Activated effector memory CD4-positive, alpha-beta T cell treated with Interleukin-2 at 50 U/mL for 16 hours (primary cell): ENCODE results near the gene ISCA1.
"Not testable (repeated sequence)": the region's sequence is repeated elsewhere in the genome, so short reads cannot be mapped to it uniquely, and the experiment has no call there.

ENCODE experiments used
- DNase-seq: peaks from one replicate; pipeline ENCODE4 v3.0.0-alpha.2; 2020

The ISCA1 gene

GRCh38 chr9:86282077-86282978 is at the start of gene ISCA1:
Gene ISCA1, minus strand, starts transcription at chr9:86282538. Its CDS starts 80 bp downstream, at chr9:86282458.
- peak; percentile 94 for DNase-seq

GRCh38 chr9:86330186-86330585 is 47.8 kb upstream of the ISCA1 start:
- DNase-seq = no peak

- DNase-seq = no peak
Measured at GRCh38 chr9:86329649-86330048, 47.3 kb upstream of the ISCA1 start.

- DNase-seq = no peak
Measured at GRCh38 chr9:86328156-86328555, 45.8 kb upstream of the ISCA1 start.

GRCh38 chr9:86326536-86326935 is 44.2 kb upstream of the ISCA1 start:
- DNase-seq = no peak

- DNase-seq = no peak
Measured at GRCh38 chr9:86324901-86325300, 42.6 kb upstream of the ISCA1 start.

- DNase-seq = no peak
Measured at GRCh38 chr9:86324308-86324707, 42.0 kb upstream of the ISCA1 start.

- DNase-seq = no peak
Measured at GRCh38 chr9:86322973-86323644, 40.8 kb upstream of the ISCA1 start.

- DNase-seq = no peak
Measured at GRCh38 chr9:86321373-86321772, 39.0 kb upstream of the ISCA1 start.

- no peak for DNase-seq
Measured at GRCh38 chr9:86318187-86318586, 35.8 kb upstream of the ISCA1 start.

- DNase-seq = no peak
Measured at GRCh38 chr9:86315078-86315477, 32.7 kb upstream of the ISCA1 start.

- DNase-seq = not testable (repeated sequence)
Measured at GRCh38 chr9:86312959-86313358, 30.6 kb upstream of the ISCA1 start.

- DNase-seq = no peak
Measured at GRCh38 chr9:86308687-86309086, 26.3 kb upstream of the ISCA1 start.

GRCh38 chr9:86304236-86304730 is 21.9 kb upstream of the ISCA1 start:
- DNase-seq = no peak

GRCh38 chr9:86303316-86303975 is 21.1 kb upstream of the ISCA1 start:
- no peak for DNase-seq

- DNase-seq = no peak
Measured at GRCh38 chr9:86301686-86302085, 19.3 kb upstream of the ISCA1 start.

GRCh38 chr9:86300701-86301100 is 18.4 kb upstream of the ISCA1 start:
- DNase-seq = no peak

GRCh38 chr9:86298873-86299272 is 16.5 kb upstream of the ISCA1 start:
- no peak for DNase-seq

GRCh38 chr9:86290341-86290740 is 8.0 kb upstream of the ISCA1 start:
- DNase-seq = not testable (repeated sequence)

GRCh38 chr9:86288499-86289198 is 6.3 kb upstream of the ISCA1 start:
- DNase-seq = no peak

GRCh38 chr9:86287013-86287412 is 4.7 kb upstream of the ISCA1 start:
- DNase-seq = no peak

GRCh38 chr9:86286278-86286677 is 3.9 kb upstream of the ISCA1 start:
- no peak for DNase-seq

GRCh38 chr9:86285261-86285660 is 2.9 kb upstream of the ISCA1 start:
- DNase-seq = no peak
